HG03460 (cell line): Measurements from ENCODE around the gene ETFA.

Source experiments
- ATAC-seq: cut with Tn5 transposase; IDR thresholded peaks from one replicate; pipeline ENCODE4 v1.9.1; 2021; ENCODE audit not compliant: unreplicated experiment

ETFA gene

DNA sequence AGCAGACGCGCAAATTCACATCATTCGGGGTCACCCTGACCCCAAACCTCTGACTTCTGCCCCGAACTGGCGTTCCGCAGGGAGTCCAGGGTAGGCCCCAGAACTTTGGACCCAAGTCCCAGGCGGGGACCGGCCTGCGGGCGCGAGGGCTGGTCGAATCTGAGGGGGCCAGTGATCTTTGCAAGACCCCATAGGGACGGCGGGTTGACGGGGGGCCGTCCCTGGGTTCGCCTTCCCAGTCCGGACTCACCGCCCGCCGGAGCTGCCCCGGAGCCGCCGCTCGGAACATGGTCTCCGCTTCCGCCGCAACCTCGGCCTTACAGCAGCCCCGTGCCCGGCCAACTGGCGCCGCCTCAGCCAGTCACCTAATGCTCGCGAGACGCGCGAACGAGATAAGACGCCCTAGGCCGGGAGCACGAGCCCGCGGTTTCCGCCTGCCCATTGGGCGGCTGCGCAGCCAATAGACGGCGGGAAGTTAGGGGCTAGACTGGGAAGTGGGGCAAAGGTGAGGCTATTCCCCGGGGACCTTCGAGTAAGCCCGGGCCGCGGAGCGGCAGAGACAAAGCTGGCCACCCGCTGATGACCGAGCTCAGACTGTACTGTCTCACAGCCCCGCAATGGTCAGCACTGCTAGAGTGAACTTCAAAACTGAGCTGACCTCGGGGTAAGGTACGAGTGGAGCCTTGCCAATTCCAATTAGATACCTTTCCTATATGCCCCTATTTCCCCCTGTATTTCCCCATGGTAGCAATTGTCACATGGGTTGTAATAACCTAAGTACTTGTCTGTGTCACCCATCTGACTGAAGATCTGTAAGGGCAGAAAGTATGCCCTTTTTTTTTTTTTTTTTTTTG lies at the start of gene ETFA:
TSS of gene ETFA (minus strand) at position 370 of the 854 bp plus-strand sequence. CDS start at position 289, 81 bp downstream.
- peak; percentile 98 for ATAC-seq

DNA sequence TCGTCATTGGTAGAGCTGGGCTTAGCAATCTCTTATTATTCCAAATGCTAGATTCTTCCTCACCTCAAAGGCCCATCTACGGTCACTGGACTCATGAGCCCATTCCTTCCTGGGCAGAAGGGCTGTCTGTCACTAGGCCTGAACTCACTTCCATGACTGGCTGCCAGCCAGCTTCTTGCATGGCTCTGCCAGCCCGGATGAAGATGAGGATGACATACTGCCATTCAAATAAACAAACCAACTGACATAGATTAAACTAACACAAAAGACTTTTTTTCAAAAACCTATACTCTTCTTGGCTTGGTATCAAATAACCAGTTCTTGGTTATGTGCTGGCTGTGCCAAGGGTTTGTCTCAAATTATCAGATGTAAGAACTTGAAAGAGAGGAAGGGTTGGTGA lies 49.1 kb upstream of the ETFA start:
- no peak for ATAC-seq

DNA sequence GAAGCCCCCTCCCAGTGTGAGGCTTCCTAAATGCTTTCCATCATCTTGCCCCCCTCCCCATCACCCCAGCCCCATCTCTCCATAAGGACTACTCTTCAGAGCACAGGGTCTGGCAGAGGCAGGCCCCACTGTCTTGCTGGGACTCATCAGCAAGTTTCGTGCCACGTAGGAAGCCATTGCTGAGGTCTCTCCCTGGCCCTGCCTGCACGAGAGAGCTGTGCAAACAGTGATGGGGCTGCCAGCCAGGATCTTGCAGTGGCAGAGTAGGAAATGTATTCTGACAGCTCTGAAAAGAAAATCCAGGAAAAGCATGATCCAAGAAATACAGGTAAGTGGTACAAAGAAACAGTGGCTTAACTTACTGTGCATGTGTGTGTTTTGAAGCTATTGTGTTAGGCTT lies 47.9 kb upstream of the ETFA start:
- no peak for ATAC-seq

DNA sequence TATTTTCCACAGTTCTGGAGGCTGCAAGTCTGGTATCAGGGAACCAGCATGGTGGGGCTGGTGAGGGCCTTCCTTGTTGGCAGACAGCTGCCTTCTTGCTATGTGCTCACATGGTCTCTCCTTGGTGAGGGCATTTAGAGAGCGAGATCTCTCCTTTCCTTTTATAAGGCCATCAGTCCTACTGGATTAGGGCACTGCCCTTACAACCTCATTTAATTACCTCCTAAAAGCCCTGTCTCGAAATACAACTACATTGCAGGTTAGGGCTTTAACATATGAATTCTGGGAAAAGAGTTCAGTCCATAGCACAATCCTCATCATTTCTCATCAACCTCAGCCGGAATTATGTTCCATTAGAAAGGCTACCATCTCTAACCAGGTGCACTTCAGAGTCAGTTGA lies 47.2 kb upstream of the ETFA start:
- ATAC-seq: no peak

DNA sequence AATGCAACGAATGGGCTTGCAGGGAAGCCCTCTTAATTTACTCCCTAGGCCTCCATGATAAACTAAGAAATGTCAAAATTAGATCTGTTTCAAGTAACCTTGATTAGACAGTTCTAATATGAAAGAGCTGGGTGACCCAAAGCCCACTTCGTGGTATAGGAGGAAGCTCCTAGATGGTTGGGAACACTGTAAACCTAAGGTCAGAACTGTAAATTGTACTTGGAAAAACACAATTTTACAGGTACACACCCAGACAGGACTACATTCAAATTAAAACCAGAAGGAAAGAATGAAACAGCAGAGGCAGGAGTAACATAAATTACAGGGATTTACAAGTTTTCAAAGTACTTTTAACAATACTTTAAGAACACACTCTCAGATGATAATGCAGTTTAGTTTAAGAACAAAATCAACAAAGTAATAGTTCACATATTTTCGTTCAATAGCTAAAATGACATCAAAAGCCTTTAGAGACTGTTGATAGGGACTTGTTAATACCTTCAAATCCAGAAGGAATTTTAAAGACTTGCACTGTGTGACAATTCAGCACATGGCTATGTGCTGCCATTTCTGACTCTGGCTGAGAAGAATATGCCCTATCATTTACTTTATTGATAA lies 43.7 kb upstream of the ETFA start:
- no peak for ATAC-seq

DNA sequence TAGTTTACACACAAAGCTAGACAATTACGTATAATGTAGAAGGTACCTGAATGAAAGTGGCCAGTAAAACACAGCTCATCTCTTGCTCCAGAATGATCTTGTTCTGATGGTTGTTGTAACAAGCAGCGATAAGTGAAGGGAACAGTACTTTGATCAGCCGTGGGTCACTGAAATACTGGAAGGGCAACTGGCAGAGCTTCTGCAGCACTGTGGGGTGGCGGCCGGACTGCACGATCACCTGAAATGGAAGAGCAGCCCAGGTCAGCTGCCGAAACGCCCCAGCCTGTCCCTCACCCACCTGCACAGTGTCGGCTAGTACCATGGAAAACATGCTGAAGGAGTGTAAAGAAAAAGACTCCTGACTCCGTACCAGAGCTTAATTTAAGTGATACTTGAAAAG lies 42.6 kb upstream of the ETFA start:
- no peak for ATAC-seq

DNA sequence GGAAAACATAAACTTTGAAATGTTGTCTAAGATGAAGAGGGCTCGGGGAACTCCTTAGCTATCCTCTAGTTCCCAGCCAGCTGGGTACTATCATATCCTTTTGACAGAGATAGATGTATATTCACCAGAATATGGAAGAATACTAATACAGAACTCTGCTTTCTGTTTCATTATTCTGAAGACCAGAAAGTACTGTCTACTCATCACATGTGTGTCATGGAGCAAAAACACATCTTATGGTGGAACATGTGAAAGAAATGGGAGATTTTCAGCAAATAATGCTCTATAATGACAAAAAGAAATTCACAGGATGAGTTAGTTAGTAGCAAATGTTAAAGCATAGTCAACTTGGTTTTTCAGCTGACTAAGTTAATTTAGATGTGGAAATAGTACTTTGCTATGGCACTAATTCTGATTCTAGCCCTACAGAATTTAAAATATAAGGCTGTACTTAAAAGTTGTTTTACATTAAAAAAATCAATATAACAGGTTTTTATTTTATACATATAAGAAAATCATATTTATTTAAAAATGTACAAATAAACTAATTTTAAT lies 41.8 kb upstream of the ETFA start:
- no peak for ATAC-seq

DNA sequence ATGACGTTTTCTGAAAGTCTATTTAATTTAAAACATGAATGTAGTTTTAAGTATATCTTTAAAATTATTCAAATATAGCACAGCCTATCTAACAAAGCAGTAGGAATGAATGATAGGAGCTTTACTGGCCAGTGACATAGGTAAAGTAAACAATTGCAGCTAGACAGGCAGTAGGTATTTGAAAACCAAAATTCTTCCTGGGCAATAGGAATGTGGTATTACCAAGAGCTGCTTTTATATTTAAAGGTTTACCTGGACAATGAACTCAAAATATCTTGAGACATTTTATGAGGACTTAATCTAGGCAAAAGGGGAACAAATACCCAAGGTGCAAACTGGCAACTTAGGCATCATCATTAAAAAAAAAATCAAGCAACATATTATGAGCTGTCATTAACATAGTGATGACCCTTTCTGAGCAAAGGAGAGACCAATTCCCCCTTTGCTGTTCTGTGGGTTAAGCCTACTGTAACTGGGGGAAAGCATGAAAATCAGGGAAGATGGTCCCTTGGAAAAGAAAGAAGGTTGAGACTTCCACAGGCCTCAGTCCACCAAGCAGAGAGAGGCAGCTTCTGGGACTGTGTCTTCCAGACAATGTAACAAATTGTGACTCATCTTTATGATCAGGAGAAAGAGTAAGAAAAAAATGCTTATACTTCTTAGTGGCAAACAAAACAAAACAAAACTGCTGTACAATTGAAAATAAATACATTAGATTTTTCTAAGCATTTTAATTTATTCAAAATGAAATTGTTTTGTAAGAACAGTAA lies 38.2 kb upstream of the ETFA start:
- ATAC-seq: no peak

DNA sequence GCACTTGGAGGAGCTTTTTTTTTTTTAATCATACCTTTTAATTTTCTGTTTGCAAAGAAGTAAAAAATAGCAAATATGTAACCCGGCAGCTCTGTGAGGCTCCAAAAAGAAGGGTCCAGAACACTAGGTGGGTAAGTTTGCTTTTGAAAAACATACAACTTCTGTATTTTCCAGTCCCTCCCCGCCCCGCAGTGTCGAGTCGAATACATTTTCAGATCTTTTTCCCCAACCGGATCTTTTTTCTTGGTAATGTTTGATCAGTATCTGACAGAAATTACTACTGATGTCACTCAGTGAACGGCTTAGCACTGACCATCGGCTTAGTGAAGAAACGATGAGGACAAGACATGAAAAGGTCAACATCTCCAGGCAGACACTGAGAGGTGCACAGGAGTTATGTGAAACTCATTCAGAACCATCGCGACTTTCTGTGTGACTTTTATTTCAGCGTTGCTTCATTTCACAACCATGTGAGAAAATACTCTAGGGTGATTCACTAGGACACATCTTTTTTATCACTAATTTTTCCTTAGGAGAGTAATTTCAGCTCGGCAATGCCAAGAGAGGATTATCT lies 36.3 kb upstream of the ETFA start:
- ATAC-seq: no peak

DNA sequence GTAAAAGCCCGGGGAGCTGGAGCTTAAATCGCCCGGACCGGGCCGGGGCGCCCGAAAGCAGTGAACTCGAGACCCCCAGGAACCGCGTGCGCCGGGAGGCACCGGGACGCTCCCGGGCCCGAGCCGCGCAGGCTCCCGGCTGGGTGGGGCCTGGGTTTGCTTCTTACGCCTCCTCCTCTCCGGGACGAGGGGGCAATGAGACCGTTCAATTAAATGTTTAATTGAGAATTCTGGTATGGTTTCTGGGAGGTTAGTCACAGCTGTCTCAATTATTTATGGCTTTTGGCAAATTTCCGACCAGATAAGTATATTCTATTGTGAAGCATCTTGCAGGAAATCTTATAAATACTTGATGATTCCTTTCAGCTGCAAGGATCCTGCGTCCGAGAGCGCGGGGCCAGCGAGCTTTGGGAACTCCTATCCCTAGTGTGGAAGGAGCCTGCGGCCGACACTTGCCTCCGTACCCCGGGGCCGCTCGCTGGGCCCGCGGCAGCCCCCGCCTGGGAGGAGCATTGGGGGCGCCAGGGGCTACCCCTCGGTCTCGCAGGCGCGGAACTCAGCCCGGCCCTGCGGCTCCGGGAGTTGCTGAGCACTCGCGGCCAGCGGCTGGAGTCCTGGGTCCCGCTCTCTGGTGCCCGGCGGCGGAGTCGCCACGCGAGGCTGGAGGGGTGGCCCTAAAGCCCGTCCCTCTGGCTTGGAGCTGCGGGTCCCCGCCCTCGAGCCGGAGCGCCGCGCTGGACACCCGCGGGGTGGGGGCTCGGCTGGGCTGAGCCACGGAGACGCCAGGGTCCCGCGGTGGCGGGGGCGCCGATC lies 35.6 kb upstream of the ETFA start:
- ATAC-seq: no peak

DNA sequence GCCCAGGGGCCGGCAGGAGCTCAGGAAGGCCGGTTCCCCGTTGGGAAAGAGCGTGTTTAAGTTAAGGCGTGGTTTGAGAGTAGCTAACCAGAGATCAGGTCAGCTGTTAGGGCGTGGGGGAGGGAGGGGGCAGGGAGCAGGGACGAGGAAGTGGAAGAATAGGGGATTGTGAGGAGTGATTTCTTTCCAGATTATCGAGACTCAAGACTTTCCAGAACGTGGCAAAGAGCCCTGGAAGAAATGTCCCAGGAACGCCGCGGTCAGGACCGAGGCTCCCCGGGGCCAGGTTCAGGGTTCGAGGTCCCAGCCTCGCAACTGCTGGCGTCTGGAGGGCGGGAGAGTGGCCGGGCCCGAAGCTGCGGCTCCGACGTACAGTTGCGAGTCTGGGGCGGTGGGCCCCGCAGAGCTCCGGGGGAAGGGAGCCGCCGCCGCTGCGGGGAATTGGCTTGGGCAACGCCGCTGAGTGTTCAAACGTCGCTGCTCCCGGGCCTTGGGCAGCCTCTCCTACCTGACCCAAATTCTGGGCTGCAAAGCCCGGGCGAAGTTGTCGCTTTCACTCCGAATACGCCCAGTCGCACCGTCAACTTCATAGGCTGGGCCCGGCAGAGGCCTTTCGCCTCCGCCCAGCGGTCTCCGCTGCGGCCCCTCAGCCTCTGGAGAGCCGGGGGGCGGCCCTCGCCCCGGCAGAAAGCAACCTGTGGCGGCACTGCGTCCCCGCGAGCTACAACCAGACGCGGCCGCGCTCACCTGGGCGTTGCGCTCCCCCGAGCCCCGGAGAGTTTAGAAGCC lies 34.8 kb upstream of the ETFA start:
- no peak for ATAC-seq

DNA sequence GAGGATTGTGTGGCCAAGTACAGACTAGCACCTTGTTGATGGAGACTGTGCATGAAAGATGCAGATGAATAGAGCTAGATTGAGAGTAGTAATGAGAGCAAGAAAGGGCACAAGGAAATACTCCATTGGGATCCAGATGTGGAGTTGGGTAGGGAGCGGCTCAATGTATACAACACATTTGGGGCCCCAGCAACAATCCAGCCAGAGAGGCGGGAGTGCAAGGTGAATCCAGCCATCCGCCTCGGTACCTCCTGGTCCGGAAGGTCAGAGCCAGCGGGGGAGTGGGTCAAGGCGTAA lies 34.3 kb upstream of the ETFA start:
- ATAC-seq: no peak

DNA sequence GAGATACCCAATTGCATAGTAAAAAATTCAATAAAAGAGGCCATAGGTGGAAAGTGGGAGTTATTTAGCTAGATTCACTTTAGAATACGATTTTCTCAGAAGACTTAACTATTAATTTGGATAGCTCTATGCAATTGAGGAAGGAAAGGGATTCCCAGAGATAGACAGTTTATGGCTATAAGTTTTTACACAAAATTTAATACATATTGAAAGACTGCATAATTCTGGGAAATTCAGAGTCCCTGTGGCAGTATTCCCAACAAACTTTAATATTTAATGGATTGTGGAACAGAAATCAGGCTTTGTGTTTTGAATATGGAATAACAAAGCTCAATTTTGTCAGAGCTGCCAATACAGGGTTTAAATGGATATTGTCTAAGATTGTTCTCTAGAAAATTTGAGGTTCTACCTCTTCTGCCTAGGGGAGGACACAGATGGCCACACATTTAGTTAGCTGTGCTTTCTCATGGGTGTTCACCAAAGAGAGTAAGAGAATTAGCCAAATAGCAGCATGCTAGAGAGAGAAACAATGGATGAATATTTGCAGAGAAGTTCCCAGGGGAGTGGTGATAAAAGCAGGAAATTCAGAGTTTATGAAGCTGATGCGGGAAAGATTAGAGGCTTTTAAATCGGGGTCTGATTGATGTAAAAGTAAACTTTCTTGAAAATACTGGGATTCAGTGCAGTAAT lies 33.8 kb upstream of the ETFA start:
- no peak for ATAC-seq

DNA sequence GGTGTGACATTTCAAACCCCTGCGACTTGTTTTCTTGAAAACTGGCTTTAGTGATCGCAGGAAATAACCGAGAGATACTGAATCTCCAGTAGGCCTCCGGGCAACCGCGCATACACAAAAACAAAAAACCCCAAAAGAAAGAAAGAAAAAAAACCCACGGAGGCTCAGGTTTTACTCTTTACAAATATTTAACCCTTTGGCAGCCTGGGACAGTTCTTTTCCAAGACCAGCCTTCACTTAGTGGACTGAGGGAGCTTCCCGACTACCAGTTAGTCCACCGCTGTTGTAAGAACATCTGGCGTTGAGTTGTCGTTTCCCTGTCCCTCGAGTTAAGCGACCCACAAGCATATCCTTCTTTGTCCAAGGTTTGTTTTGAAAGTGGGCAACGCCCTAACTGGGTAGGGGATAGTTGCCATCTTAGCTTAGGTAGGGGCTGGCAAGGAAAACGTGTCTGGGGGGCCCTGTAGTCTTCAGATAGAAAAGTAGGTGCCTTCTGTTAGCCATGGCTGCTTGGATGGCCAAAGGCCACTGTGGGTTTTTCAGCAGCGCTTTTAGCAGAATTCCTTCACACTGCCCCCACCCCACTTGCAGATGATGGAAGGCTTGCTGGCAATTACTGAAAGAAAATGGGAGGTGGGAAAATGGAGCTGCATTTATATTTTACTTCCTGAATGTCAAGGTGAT lies 32.2 kb upstream of the ETFA start:
- ATAC-seq: no peak

DNA sequence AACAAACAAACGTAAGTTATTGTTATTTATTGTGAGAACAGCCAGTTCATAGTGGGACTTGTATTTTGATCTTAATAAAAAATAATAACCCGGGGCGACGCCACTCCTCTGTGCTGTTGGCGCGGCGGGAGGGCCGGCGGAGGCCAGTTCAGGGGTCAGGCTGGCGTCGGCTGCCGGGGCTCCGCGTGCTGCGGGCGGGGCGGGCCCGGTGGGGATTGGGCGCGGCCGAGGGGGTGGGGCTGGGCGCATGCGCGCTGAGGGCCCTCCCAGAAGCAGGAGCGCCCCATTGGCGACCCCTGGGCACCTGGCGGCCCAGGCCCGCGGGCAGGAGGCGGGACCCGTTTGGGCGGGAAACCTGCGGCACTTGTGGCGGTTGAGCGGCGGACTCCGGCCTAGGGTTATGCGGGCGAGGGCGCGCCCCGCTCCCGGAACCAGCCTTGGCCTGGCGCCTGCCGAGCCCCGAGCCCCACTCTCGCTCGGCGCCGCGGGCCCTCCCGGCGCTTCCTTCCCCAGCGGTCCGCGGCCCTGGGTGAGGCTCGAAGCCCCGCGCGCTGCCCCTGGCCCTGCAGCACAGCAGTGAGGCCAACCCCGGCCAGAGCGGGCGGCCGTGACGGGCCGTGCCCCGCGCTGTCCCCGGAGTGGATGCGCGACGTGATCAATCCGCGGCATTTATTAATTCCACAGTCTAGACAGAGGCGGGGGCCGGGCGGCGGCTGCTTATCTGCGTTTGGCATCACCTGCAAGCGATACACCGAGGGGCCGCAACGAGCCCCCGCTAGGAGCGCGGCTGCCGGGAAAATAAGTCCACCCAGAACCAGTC lies 31.3 kb upstream of the ETFA start:
- ATAC-seq: no peak

DNA sequence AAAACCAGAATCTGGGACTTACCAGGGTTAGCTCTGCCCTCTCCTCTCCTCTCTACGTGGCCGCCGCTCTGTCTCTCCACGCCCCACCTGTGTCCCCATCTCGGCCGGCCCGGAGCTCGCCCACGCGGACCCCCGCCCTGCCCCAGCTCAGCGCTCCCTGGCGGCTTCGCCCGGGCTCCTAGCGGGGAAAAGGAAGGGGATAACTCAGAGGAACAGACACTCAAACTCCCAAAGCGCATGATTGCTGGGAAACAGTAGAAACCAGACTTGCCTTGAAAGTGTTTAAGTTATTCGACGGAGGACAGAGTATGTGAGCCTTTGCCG lies 30.8 kb upstream of the ETFA start:
- ATAC-seq: no peak

DNA sequence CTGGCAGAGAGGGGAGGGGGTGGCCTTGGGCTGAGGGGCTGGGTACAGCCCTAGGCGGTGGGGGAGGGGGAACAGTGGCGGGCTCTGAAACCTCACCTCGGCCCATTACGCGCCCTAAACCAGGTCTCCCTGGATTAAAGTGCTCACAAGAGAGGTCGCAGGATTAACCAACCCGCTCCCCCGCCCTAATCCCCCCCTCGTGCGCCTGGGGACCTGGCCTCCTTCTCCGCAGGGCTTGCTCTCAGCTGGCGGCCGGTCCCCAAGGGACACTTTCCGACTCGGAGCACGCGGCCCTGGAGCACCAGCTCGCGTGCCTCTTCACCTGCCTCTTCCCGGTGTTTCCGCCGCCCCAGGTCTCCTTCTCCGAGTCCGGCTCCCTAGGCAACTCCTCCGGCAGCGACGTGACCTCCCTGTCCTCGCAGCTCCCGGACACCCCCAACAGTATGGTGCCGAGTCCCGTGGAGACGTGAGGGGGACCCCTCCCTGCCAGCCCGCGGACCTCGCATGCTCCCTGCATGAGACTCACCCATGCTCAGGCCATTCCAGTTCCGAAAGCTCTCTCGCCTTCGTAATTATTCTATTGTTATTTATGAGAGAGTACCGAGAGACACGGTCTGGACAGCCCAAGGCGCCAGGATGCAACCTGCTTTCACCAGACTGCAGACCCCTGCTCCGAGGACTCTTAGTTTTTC lies 30.2 kb upstream of the ETFA start:
- ATAC-seq: no peak
